Psoas muscle (tissue), 8 donors: ENCODE results near the gene SEC14L1. TPM values are rescaled to one million over a fixed set of nuclear protein-coding genes. Genes with fewer than 3 reads are reported as not detected.

ENCODE experiments used
- ATAC-seq, 4 donors: fragments of 200-7000 bp; cut with Tn5 transposase; one replicate each; pipeline ENCODE4 v1.9.1; 2020; ENCODE audit warnings: moderate library complexity in 3 of 4, mild to moderate bottlenecking in 2 of 4
- DNase-seq, 2 donors: peaks; one replicate each; pipeline ENCODE4 v3.0.0-alpha.2; 2020
- H3K27ac ChIP-seq: fragments of 200-600 bp; one replicate; pipeline ENCODE4 v1.8.0; 2022
- H3K27me3 ChIP-seq, 3 donors: fragments of 200-600 bp in 1 of 3; one replicate each; pipeline versions ENCODE4 v1.6.1 to v1.8.0; 2013 to 2022; ENCODE audit warnings: low read length in 2 of 3, mild to moderate bottlenecking in 2 of 3, moderate library complexity in 1 of 3; ENCODE audit not compliant: insufficient read depth in 3 of 3
- H3K36me3 ChIP-seq, 2 donors: fragments of 200-600 bp in 1 of 2; one replicate each; pipeline versions ENCODE4 v1.6.1 to v1.8.0; 2013 to 2022; ENCODE audit warnings: low read depth in 1 of 2, mild to moderate bottlenecking in 1 of 2, moderate library complexity in 1 of 2; ENCODE audit not compliant: insufficient read depth in 1 of 2
- H3K4me1 ChIP-seq: fragments of 200-600 bp; one replicate; pipeline ENCODE4 v1.8.0; 2022
- H3K4me3 ChIP-seq: fragments of 200-600 bp; one replicate; pipeline ENCODE4 v1.8.0; 2022; ENCODE audit warnings: mild to moderate bottlenecking
- H3K9me3 ChIP-seq: fragments of 200-600 bp; one replicate; pipeline ENCODE4 v1.8.0; 2022
- CTCF ChIP-seq: fragments of 200-600 bp; IDR thresholded peaks from one replicate; pipeline ENCODE4 v1.8.0; 2022; ENCODE audit warnings: antibody characterized with exemption
- WGBS, 3 donors: extraction: QIAGEN DNeasy Blood & Tissue Kit; methylation state at CpG; one replicate each; pipeline versions ENCODE4 v1.1.6 to v1.1.7; 2013; 5-methylcytosine and 5-hydroxymethylcytosine counted together
- intact Hi-C, 2 donors: fragments of 100-400 bp; cut with DNase I; formaldehyde crosslinking; loops; one replicate each; pipeline versions ENCODE4 v1.11.0 to v1.14.2; 2022
- polyA plus RNA-seq, 3 donors: library from polyadenylated mRNA; stranded (reverse); fragments of 200-250 nt; gene quantifications; one replicate each; pipeline ENCODE4 v1.2.3, GENCODE V29; 2013
- total RNA-seq, 4 donors: library from RNA; stranded (reverse); fragmentation: NEBNext Ultra II Directional in 2 of 4; extraction: Animal tissue kit (Norgen Biotek cat#: 25700) in 2 of 4; gene quantifications; one replicate each; pipeline versions ENCODE4 v1.2.1 to v1.2.4, GENCODE V29; 2021 to 2023
- donor health status: healthy with polysubstance abuse.
- donor health status: DM: no; HTN: no; CAD: no; lungs with moderate emphysema.
- donor health status: Bipolar disorder and iron deficiency.
- donor health status: healthy.
- donor health status: DM: yes; HTN: yes; CAD: no.
- donor health status: DM: no; HTN: no; CAD: no.
- donor health status: DM: no; HTN: no; CAD: no.
- donor health status: DM: yes; HTN: yes; CAD: no.

The SEC14L1 gene
- total and polyA plus RNA-seq, 7 donors = 38.6 to 98.9 (median 69.1) TPM

- WGBS, 3 donors = 39 to 59% (median 50%) methylated on average over 18 of the region's 18 CpGs
Observed at GRCh38 chr17:77127735-77128361, 12.9 kb upstream of the SEC14L1 start.

GRCh38 chr17:77128896-77129567 lies 11.7 kb upstream of the SEC14L1 start:
- Histone ChIP-seq H3K4me1 (peaks cover 56% of the 10 kb centered on the region), H3K36me3 (no peaks in the 10 kb centered on the region), H3K9me3 (no peaks in the 10 kb centered on the region), H3K27ac (peak overlapping the region; percentile 72), H3K27me3 (no peaks in the 10 kb centered on the region), H3K4me3 (peak overlapping the region; percentile 29)
- TF ChIP-seq CTCF = no peak
- 6 to 19% (median 11%) methylated on average over 10 of the region's 10 CpGs for WGBS, 3 donors
- intact Hi-C loops = no loop called here
- ATAC-seq (peak; percentile 4 to 40 (median 6)), DNase-seq (no peak)

More at GRCh38 chr17:77127735-77128361, 12.9 kb upstream of the SEC14L1 start:
- H3K27me3 ChIP-seq = no peaks in the 10 kb centered on the region
- peaks cover 56% of the 10 kb centered on the region for H3K4me1 ChIP-seq
- intact Hi-C loops = no loop called here
- H3K27ac ChIP-seq = peak overlapping the region; percentile 72
- TF ChIP-seq CTCF = no peak
- DNase-seq (peak; percentile 75 to 85), ATAC-seq (peak in 3 of 4 donors; percentile 7 to 34 (median 27))
- no peaks in the 10 kb centered on the region for H3K36me3 ChIP-seq
- no peaks in the 10 kb centered on the region for H3K9me3 ChIP-seq
- peak overlapping the region; percentile 29 for H3K4me3 ChIP-seq

GRCh38 chr17:77129568-77130301 lies 11.0 kb upstream of the SEC14L1 start:
- H3K9me3 ChIP-seq = no peaks in the 10 kb centered on the region
- ATAC-seq (peak; percentile 55 to 87 (median 75)), DNase-seq (peak; percentile 45 to 83)
- H3K27ac ChIP-seq = peak overlapping the region; percentile 72
- no peaks in the 10 kb centered on the region for H3K36me3 ChIP-seq
- WGBS, 3 donors = 8 to 15% (median 9%) methylated on average over 13 of the region's 13 CpGs
- intact Hi-C loops = loop anchor here in 1 of 2 donors (5.0 kb wide), 1 partner anchor 32 kb away; no protein-coding TSS in a partner anchor
- H3K4me1 ChIP-seq = peaks cover 50% of the 10 kb centered on the region
- H3K4me3 ChIP-seq = peak overlapping the region; percentile 29
- TF ChIP-seq CTCF = no peak
- H3K27me3 ChIP-seq = no peaks in the 10 kb centered on the region

GRCh38 chr17:77130525-77130924 lies 10.2 kb upstream of the SEC14L1 start:
- no peak for ATAC-seq
- Histone ChIP-seq H3K4me3 (peak overlapping the region; percentile 29), H3K27ac (peak overlapping the region; percentile 72), H3K36me3 (no peaks in the 10 kb centered on the region), H3K9me3 (no peaks in the 10 kb centered on the region), H3K4me1 (peaks cover 42% of the 10 kb centered on the region), H3K27me3 (no peaks in the 10 kb centered on the region)
- intact Hi-C loops = loop anchor here in 1 of 2 donors (5.0 kb wide), 1 partner anchor 33 kb away; no protein-coding TSS in a partner anchor
- 38 to 58% (median 42%) methylated on average over 9 of the region's 9 CpGs for WGBS, 3 donors
- DNase-seq = no peak
- TF ChIP-seq CTCF = no peak
